RKO (cell line): ENCODE data around the gene DIAPH1.

Source experiments
- DNase-seq: peaks from one replicate; pipeline ENCODE4 v3.0.0-alpha.2; 2016; ENCODE audit warnings: low spot score

The DIAPH1 gene

GRCh38 chr5:141560725-141561483, 57.9 kb downstream of the DIAPH1 start:
- peak; percentile 42 for DNase-seq

- DNase-seq, result no peak
These were observed 58.6 kb downstream of the DIAPH1 start for GRCh38 chr5:141560151-141560550.

GRCh38 chr5:141559461-141559860, 59.3 kb downstream of the DIAPH1 start:
- no peak for DNase-seq

GRCh38 chr5:141558150-141558549, 60.6 kb downstream of the DIAPH1 start:
- DNase-seq, result no peak

GRCh38 chr5:141557681-141558136, 61.1 kb downstream of the DIAPH1 start:
- DNase-seq, result peak; percentile 97

- DNase-seq, result no peak
These were observed 70.9 kb downstream of the DIAPH1 start for GRCh38 chr5:141547921-141548320.

- DNase-seq, result peak; percentile 47
These were observed 71.3 kb downstream of the DIAPH1 start for GRCh38 chr5:141547488-141547887.

- DNase-seq, result no peak
These were observed 75.7 kb downstream of the DIAPH1 start for GRCh38 chr5:141543053-141543452.

GRCh38 chr5:141534492-141535213, 84.1 kb downstream of the DIAPH1 start:
- DNase-seq, result no peak

GRCh38 chr5:141533897-141534296, 84.9 kb downstream of the DIAPH1 start:
- no peak for DNase-seq

GRCh38 chr5:141532726-141533125, 86.1 kb downstream of the DIAPH1 start:
- no peak for DNase-seq

- no peak for DNase-seq
These were observed 88.9 kb downstream of the DIAPH1 start for GRCh38 chr5:141529873-141530272.

GRCh38 chr5:141529002-141529401, 89.8 kb downstream of the DIAPH1 start:
- no peak for DNase-seq

- no peak for DNase-seq
These were observed 90.4 kb downstream of the DIAPH1 start for GRCh38 chr5:141528291-141528984.

GRCh38 chr5:141527426-141527825, 91.4 kb downstream of the DIAPH1 start:
- no peak for DNase-seq

GRCh38 chr5:141525653-141526052, 93.1 kb downstream of the DIAPH1 start:
- DNase-seq, result no peak

GRCh38 chr5:141524604-141525597, 93.9 kb downstream of the DIAPH1 start:
- peak; percentile 93 for DNase-seq

- no peak for DNase-seq
These were observed 94.8 kb downstream of the DIAPH1 start for GRCh38 chr5:141523991-141524390.

GRCh38 chr5:141522301-141522700, 96.5 kb downstream of the DIAPH1 start:
- no peak for DNase-seq

GRCh38 chr5:141521244-141521781, 97.5 kb downstream of the DIAPH1 start:
- peak; percentile 96 for DNase-seq
